K562 (cell line): ENCODE results near the gene UTP11. TPM values are rescaled to one million over a fixed set of nuclear protein-coding genes. Genes with fewer than 3 reads are reported as not detected.

ENCODE experiments used
- HES1 ChIP-seq: fragments of 450-650 bp; IDR thresholded peaks from 2 replicates; pipeline ENCODE4 v1.6.1; 2016; ENCODE audit warnings: low read depth, mild to moderate bottlenecking, moderate library complexity
- HMBOX1 ChIP-seq: sonication (generic); IDR thresholded peaks from 2 replicates; pipeline ENCODE4 v1.6.1; 2016
- JUND ChIP-seq, 2 experiments: IDR thresholded peaks; 2 replicates in 1 of 2; 3 replicates in 1 of 2; pipeline ENCODE4 v1.6.1; 2011; ENCODE audit warnings: borderline replicate concordance in 2 of 2, low read depth in 2 of 2, low read length in 2 of 2, improper control_type of control experiment in 1 of 2, missing biosample characterization in 1 of 2, missing genetic modification characterization in 1 of 2, missing genetic modification reagents in 1 of 2
- MBD1 ChIP-seq: fragments of 250-450 bp; sonication (Bioruptor Pico); IDR thresholded peaks from 2 replicates; pipeline ENCODE4 v1.8.0; 2022; ENCODE audit warnings: inconsistent platforms
- RAD21 ChIP-seq, 2 experiments: fragments of 250-450 bp in 1 of 2; fragments of 450-650 bp in 1 of 2; sonication (Bioruptor Pico) in 1 of 2; formaldehyde crosslinking in 1 of 2; IDR thresholded peaks in 1 of 2; conservative IDR thresholded peaks in 1 of 2; 2 replicates each; pipeline versions ENCODE4 v1.4.0 to v1.8.0; 2020 to 2022; ENCODE audit warnings: mild to moderate bottlenecking in 2 of 2, moderate library complexity in 1 of 2
- REST ChIP-seq, 2 experiments: fragments of 450-650 bp; formaldehyde crosslinking in 1 of 2; IDR thresholded peaks; 2 replicates each; pipeline versions ENCODE4 v1.4.0 to v1.6.1; 2014 to 2020; ENCODE audit warnings: mild to moderate bottlenecking in 2 of 2, borderline replicate concordance in 1 of 2, low read depth in 1 of 2
- SMAD2 ChIP-seq: fragments of 150-350 bp; IDR thresholded peaks from 2 replicates; pipeline ENCODE4 v1.6.1; 2014; ENCODE audit warnings: low read depth, mild to moderate bottlenecking, low read length
- SMC3 ChIP-seq: conservative IDR thresholded peaks from 2 replicates; pipeline ENCODE4 v1.6.1; 2011; ENCODE audit warnings: low read depth, low read length, improper control_type of control experiment; ENCODE audit not compliant: insufficient read depth
- ZNF212 ChIP-seq: fragments of 450-650 bp; formaldehyde crosslinking; IDR thresholded peaks from 2 replicates; pipeline ENCODE4 v1.4.0; 2020; ENCODE audit warnings: mild to moderate bottlenecking
- polyA plus RNA-seq, 8 experiments: library from polyadenylated mRNA; depleted of rRNA in 4 of 8; stranded (reverse) in 5 of 8; unstranded in 3 of 8; fragments of >200 nt; fragmentation: Nextera tagmentation in 2 of 8; fragmentation: Illumina TruSeq in 1 of 8; extraction: Ambion mirVana in 2 of 8; extraction: Trizol in 1 of 8; gene quantifications; 2 replicates each; pipeline versions ENCODE4 v1.2.1 to v1.2.3, GENCODE V29; 2011 to 2014; ENCODE audit warnings: inconsistent platforms in 1 of 8, missing spikeins in 1 of 8
- total RNA-seq, 7 experiments: library from RNA; depleted of rRNA in 6 of 7; stranded (reverse); fragments of >200 nt in 6 of 7; fragmentation: Illumina TruSeq in 2 of 7; extraction: Trizol in 2 of 7; gene quantifications; 2 replicates each; pipeline versions ENCODE4 v1.2.1 to v1.2.3, GENCODE V29; 2011 to 2021; ENCODE audit warnings: low replicate concordance in 1 of 7

Gene UTP11
- total and polyA plus RNA-seq, 9 of the 15 experiments (the other 6 are each of a cell fraction or from before 2014, with no cell fraction given), result 91.1 to 378 (median 221) TPM

- no peak for TF ChIP-seq HMBOX1
- TF ChIP-seq ZNF212, result no peak
- TF ChIP-seq SMC3, result peak; percentile 52; the same call in 1 of the 2 replicates
- TF ChIP-seq HES1, result no peak
- no peak for TF ChIP-seq SMAD2
- TF ChIP-seq REST (IDR thresholded peaks at IDR 0.05; ENCODE audit: borderline replicate concordance), result peak; percentile 55; the same call in 1 of the 2 replicates
- TF ChIP-seq REST (CRISPR knock-in tag; IDR thresholded peaks at IDR 0.05; ENCODE audit: low read depth), result no peak
- peak; percentile 31 to 72 for TF ChIP-seq RAD21 (CRISPR knock-in tag; conservative IDR thresholded peaks at IDR 0.05 in 1 of 2, IDR thresholded peaks at IDR 0.05 in 1 of 2)
- no peak for TF ChIP-seq JUND (IDR thresholded peaks at IDR 0.05; ENCODE audit: borderline replicate concordance, low read depth, low read length)
- no peak for TF ChIP-seq JUND (tag; IDR thresholded peaks at IDR 0.05; ENCODE audit: borderline replicate concordance, low read depth, low read length)
- no peak for TF ChIP-seq MBD1 (CRISPR knock-in tag)
- TF ChIP-seq, all 486 proteins: peak for 4
Measured at GRCh38 chr1:38071312-38072256, 59.0 kb downstream of the UTP11 start (continued).
